GM13976 (cell line): ENCODE data around the gene ATAD2B.

ENCODE experiments used
- DNase-seq: peaks from one replicate; pipeline ENCODE4 v3.0.0; 2012; ENCODE audit warnings: low spot score
- CTCF ChIP-seq: IDR thresholded peaks from 2 replicates; pipeline ENCODE4 v1.5.1; 2012; ENCODE audit warnings: borderline replicate concordance, mild to moderate bottlenecking; ENCODE audit not compliant: insufficient read depth; ENCODE audit errors: extremely low read depth, missing control alignments, control extremely low read depth
- in situ Hi-C: fragments of 300-500 bp; cut with MboI; formaldehyde crosslinking; loops from one replicate; pipeline ENCODE4 v1.12.0; 2022; ENCODE audit warnings: low sequenced_read_pairs, mixed read lengths, inconsistent platforms; ENCODE audit not compliant: unreplicated experiment

The ATAD2B gene

GRCh38 chr2:23700627-23701026 lies 226.3 kb downstream of the ATAD2B start:
- no peak for TF ChIP-seq CTCF
- in situ Hi-C loops: no loop called here
- no peak for DNase-seq

- no peak for DNase-seq
- no peak for TF ChIP-seq CTCF
- in situ Hi-C loops: no loop called here
Measured at GRCh38 chr2:23699580-23699925, 227.4 kb downstream of the ATAD2B start.

GRCh38 chr2:23698721-23699579 lies 228.0 kb downstream of the ATAD2B start:
- DNase-seq: no peak
- TF ChIP-seq CTCF: no peak
- in situ Hi-C loops: no loop called here
